Large intestine (tissue), 3 donors: ENCODE results near the gene KCTD18. TPM values are rescaled to one million over a fixed set of nuclear protein-coding genes. Genes with fewer than 3 reads are reported as not detected.

Experiments
- DNase-seq, 2 donors: peaks; one replicate each; pipeline versions ENCODE4 v3.0.0 to v3.0.0-alpha.2; 2013
- H3K27ac ChIP-seq: one replicate; pipeline ENCODE4 v1.5.1; 2013; ENCODE audit warnings: low read length
- H3K27me3 ChIP-seq: 2 replicates; pipeline ENCODE4 v1.6.1; 2013; ENCODE audit warnings: low read length; ENCODE audit not compliant: control insufficient read depth, insufficient read depth
- H3K36me3 ChIP-seq: 2 replicates; pipeline ENCODE4 v1.6.1; 2013; ENCODE audit warnings: low read length; ENCODE audit not compliant: control insufficient read depth, insufficient read depth
- H3K4me1 ChIP-seq: one replicate; pipeline ENCODE4 v1.6.1; 2013; ENCODE audit warnings: low read length; ENCODE audit not compliant: control insufficient read depth, insufficient read depth
- H3K4me3 ChIP-seq: one replicate; pipeline ENCODE4 v1.5.1; 2013; ENCODE audit warnings: low read length
- H3K9me3 ChIP-seq: one replicate; pipeline ENCODE4 v1.6.1; 2013; ENCODE audit warnings: mild to moderate bottlenecking, low read depth, low read length, moderate library complexity; ENCODE audit not compliant: control insufficient read depth
- WGBS: methylation state at CpG from one replicate; pipeline ENCODE4 v1.1.5; 2013; ENCODE audit warnings: low lambda C conversion rate; ENCODE audit not compliant: insufficient coverage; 5-methylcytosine and 5-hydroxymethylcytosine counted together
- polyA plus RNA-seq: library from polyadenylated mRNA; unstranded; fragments of 120-200 nt; gene quantifications from one replicate; pipeline ENCODE4 v1.2.1, GENCODE V29; 2013

The KCTD18 gene
- polyA plus RNA-seq, 1 donor: 13.3 TPM

- DNase-seq: no peak
- H3K4me1 ChIP-seq: peaks cover 5% of the 10 kb centered on the region
- H3K9me3 ChIP-seq: no peaks in the 10 kb centered on the region
- H3K4me3 ChIP-seq: no peak overlapping the region
- no peak overlapping the region for H3K27ac ChIP-seq
- peaks cover 2% of the 10 kb centered on the region for H3K27me3 ChIP-seq
- H3K36me3 ChIP-seq: no peaks in the 10 kb centered on the region
- no CpG with 5 or more reads among the region's 3 CpGs for WGBS
These were observed 13.3 kb upstream of the KCTD18 start for GRCh38 chr2:200523158-200523557.

- H3K4me1 ChIP-seq: no peaks in the 10 kb centered on the region
These were observed 5.3 kb upstream of the KCTD18 start for GRCh38 chr2:200515155-200515554.

GRCh38 chr2:200509235-200509611 lies 645 bp downstream of the KCTD18 start:
- H3K4me3 ChIP-seq: peak overlapping the region; percentile 70
- peaks cover 2% of the 10 kb centered on the region for H3K36me3 ChIP-seq
- no CpG with 5 or more reads among the region's 8 CpGs for WGBS
- peak in 1 of 2 donors; percentile 63 for DNase-seq
- no peaks in the 10 kb centered on the region for H3K27me3 ChIP-seq
- H3K4me1 ChIP-seq: peaks cover 3% of the 10 kb centered on the region
- H3K27ac ChIP-seq: peak overlapping the region; percentile 76
- no peaks in the 10 kb centered on the region for H3K9me3 ChIP-seq

More at GRCh38 chr2:200515155-200515554, 5.3 kb upstream of the KCTD18 start:
- WGBS: no CpG with 5 or more reads among the region's 1 CpG
- H3K4me3 ChIP-seq: no peak overlapping the region
- H3K27ac ChIP-seq: no peak overlapping the region
- H3K27me3 ChIP-seq: no peaks in the 10 kb centered on the region
- peaks cover 7% of the 10 kb centered on the region for H3K9me3 ChIP-seq
- DNase-seq: no peak
- H3K36me3 ChIP-seq: no peaks in the 10 kb centered on the region

- H3K4me1 ChIP-seq: peaks cover 3% of the 10 kb centered on the region
- 67% methylated on average over 1 of the region's 2 CpGs for WGBS
- DNase-seq: peak in 1 of 2 donors; percentile 55
- H3K4me3 ChIP-seq: no peak overlapping the region
- H3K27me3 ChIP-seq: no peaks in the 10 kb centered on the region
- no peak overlapping the region for H3K27ac ChIP-seq
- no peaks in the 10 kb centered on the region for H3K9me3 ChIP-seq
- H3K36me3 ChIP-seq: peaks cover 2% of the 10 kb centered on the region
These were observed 2.7 kb downstream of the KCTD18 start for GRCh38 chr2:200507179-200507578.

- Histone ChIP-seq H3K27ac (no peak overlapping the region), H3K9me3 (no peaks in the 10 kb centered on the region), H3K4me1 (peaks cover 3% of the 10 kb centered on the region), H3K36me3 (peaks cover 2% of the 10 kb centered on the region), H3K27me3 (no peaks in the 10 kb centered on the region), H3K4me3 (no peak overlapping the region)
- WGBS: 100% methylated on average over 1 of the region's 9 CpGs
- DNase-seq: no peak
These were observed 3.2 kb downstream of the KCTD18 start for GRCh38 chr2:200506679-200507078.

- no CpG with 5 or more reads among the region's 5 CpGs for WGBS
- peaks cover 6% of the 10 kb centered on the region for H3K36me3 ChIP-seq
- no peaks in the 10 kb centered on the region for H3K27me3 ChIP-seq
- no peaks in the 10 kb centered on the region for H3K9me3 ChIP-seq
- no peak for DNase-seq
- no peak overlapping the region for H3K27ac ChIP-seq
- H3K4me1 ChIP-seq: peaks cover under 1% of the 10 kb centered on the region
- H3K4me3 ChIP-seq: no peak overlapping the region
These were observed 7.7 kb downstream of the KCTD18 start for GRCh38 chr2:200502196-200502595.

- no peak for DNase-seq
- no peak overlapping the region for H3K4me3 ChIP-seq
- H3K9me3 ChIP-seq: no peaks in the 10 kb centered on the region
- WGBS: 67% methylated on average over 1 of the region's 2 CpGs
- H3K36me3 ChIP-seq: peaks cover 16% of the 10 kb centered on the region
- H3K27me3 ChIP-seq: no peaks in the 10 kb centered on the region
- H3K4me1 ChIP-seq: no peaks in the 10 kb centered on the region
- H3K27ac ChIP-seq: no peak overlapping the region
These were observed 11.3 kb downstream of the KCTD18 start for GRCh38 chr2:200498402-200499162.

- no peak overlapping the region for H3K27ac ChIP-seq
- peaks cover 27% of the 10 kb centered on the region for H3K36me3 ChIP-seq
- no peaks in the 10 kb centered on the region for H3K27me3 ChIP-seq
- no peak overlapping the region for H3K4me3 ChIP-seq
- no peaks in the 10 kb centered on the region for H3K9me3 ChIP-seq
- WGBS: no CpG with 5 or more reads among the region's 1 CpG
- H3K4me1 ChIP-seq: no peaks in the 10 kb centered on the region
- no peak for DNase-seq
These were observed 13.2 kb downstream of the KCTD18 start for GRCh38 chr2:200496696-200497095.

- no peak overlapping the region for H3K4me3 ChIP-seq
- H3K4me1 ChIP-seq: no peaks in the 10 kb centered on the region
- H3K9me3 ChIP-seq: peaks cover 3% of the 10 kb centered on the region
- DNase-seq: no peak
- peaks cover 42% of the 10 kb centered on the region for H3K36me3 ChIP-seq
- H3K27me3 ChIP-seq: no peaks in the 10 kb centered on the region
- no peak overlapping the region for H3K27ac ChIP-seq
- WGBS: 100% methylated on average over 1 of the region's 2 CpGs
These were observed 15.8 kb downstream of the KCTD18 start for GRCh38 chr2:200494048-200494447.

GRCh38 chr2:200492656-200493055 lies 17.2 kb downstream of the KCTD18 start:
- Histone ChIP-seq H3K4me3 (no peak overlapping the region), H3K9me3 (peaks cover 3% of the 10 kb centered on the region), H3K4me1 (no peaks in the 10 kb centered on the region), H3K27ac (no peak overlapping the region), H3K27me3 (no peaks in the 10 kb centered on the region), H3K36me3 (peaks cover 39% of the 10 kb centered on the region)
- no peak for DNase-seq

- Histone ChIP-seq H3K27ac (no peak overlapping the region), H3K36me3 (peaks cover 28% of the 10 kb centered on the region), H3K4me1 (no peaks in the 10 kb centered on the region), H3K4me3 (no peak overlapping the region), H3K9me3 (peaks cover 3% of the 10 kb centered on the region), H3K27me3 (no peaks in the 10 kb centered on the region)
- WGBS: 100% methylated on average over 1 of the region's 22 CpGs
- DNase-seq: no peak
These were observed 19.9 kb downstream of the KCTD18 start for GRCh38 chr2:200490001-200490400.
